A549 (cell line): ENCODE results near the gene CLASP1. TPM values are rescaled to one million over a fixed set of nuclear protein-coding genes. Genes with fewer than 3 reads are reported as not detected.

Source experiments
- ATAC-seq, 2 experiments: fragments of 200-7000 bp in 1 of 2; fragments of >200 bp in 1 of 2; cut with Nextera tagmentation in 1 of 2; cut with Tn5 transposase in 1 of 2; 3 replicates each; pipeline versions ENCODE4 v1.8.0 to v1.9.1; 2018 to 2020; ENCODE audit warnings: mild to moderate bottlenecking in 1 of 2, moderate library complexity in 1 of 2
- CTCF ChIA-PET: fragments of 300-600 bp; sonication (Branson Sonifier 250); formaldehyde crosslinking; extraction: SDS; loops from one replicate; lab custom pipeline; 2021; ENCODE audit warnings: antibody characterized with exemption, inconsistent platforms; lab: Yijun Ruan, JAX
- POLR2A ChIA-PET: fragments of 350-600 bp; formaldehyde crosslinking; extraction: SDS; loops from one replicate; lab custom pipeline; 2021; ENCODE audit warnings: antibody characterized with exemption, inconsistent platforms; lab: Yijun Ruan, JAX
- DNase-seq, 2 experiments: peaks; one replicate each; pipeline versions ENCODE4 v3.0.0 to v3.0.0-alpha.2; 2011 to 2016; ENCODE audit warnings: low read depth in 1 of 2, low spot score in 1 of 2
- FAIRE-seq: peaks from 2 replicates; lab custom pipeline; 2011; peaks lifted over from hg19 to GRCh38; lab: Jason Lieb, UNC
- H3K27ac ChIP-seq, 2 experiments: fragments of >200 bp; sonication (Bioruptor Twin); formaldehyde crosslinking; 3 replicates each; pipeline ENCODE4 v1.5.1; 2016 to 2017
- H3K4me1 ChIP-seq: fragments of >200 bp; sonication (Bioruptor Twin); formaldehyde crosslinking; 3 replicates; pipeline ENCODE4 v1.6.1; 2016
- H3K4me2 ChIP-seq: fragments of >200 bp; sonication (Bioruptor Twin); formaldehyde crosslinking; 3 replicates; pipeline ENCODE4 v1.6.1; 2016
- H3K4me3 ChIP-seq: fragments of >200 bp; sonication (Bioruptor Twin); formaldehyde crosslinking; 3 replicates; pipeline ENCODE4 v1.5.1; 2016
- H3K9me3 ChIP-seq: fragments of >200 bp; sonication (Bioruptor Twin); formaldehyde crosslinking; 3 replicates; pipeline ENCODE4 v1.6.1; 2016
- BCL3 ChIP-seq: fragments of >200 bp; sonication (Bioruptor Twin); formaldehyde crosslinking; IDR thresholded peaks from 3 replicates; pipeline ENCODE4 v1.6.1; 2016
- CBX2 ChIP-seq: fragments of 200-600 bp; sonication (generic); IDR thresholded peaks from 2 replicates; pipeline ENCODE4 v1.6.1; 2016; ENCODE audit warnings: low read depth, mild to moderate bottlenecking, borderline replicate concordance
- CHD4 ChIP-seq: fragments of 200-600 bp; sonication (generic); IDR thresholded peaks from 2 replicates; pipeline ENCODE4 v1.6.1; 2016; ENCODE audit warnings: antibody characterized with exemption, mild to moderate bottlenecking, borderline replicate concordance
- EHMT2 ChIP-seq: fragments of 200-600 bp; sonication (generic); IDR thresholded peaks from 2 replicates; pipeline ENCODE4 v1.6.1; 2016; ENCODE audit warnings: antibody characterized with exemption, low read depth, mild to moderate bottlenecking, moderate library complexity
- EP300 ChIP-seq, 2 experiments: fragments of >200 bp; sonication (Bioruptor Twin); formaldehyde crosslinking; IDR thresholded peaks; 2 replicates in 1 of 2; 3 replicates in 1 of 2; pipeline ENCODE4 v1.6.1; 2016 to 2017
- ESRRA ChIP-seq: fragments of 150-350 bp; IDR thresholded peaks from 2 replicates; pipeline ENCODE4 v1.6.1; 2014; ENCODE audit warnings: mild to moderate bottlenecking, low read length, borderline replicate concordance
- FOSB ChIP-seq: fragments of 250-450 bp; sonication (Bioruptor Pico); IDR thresholded peaks from 2 replicates; pipeline ENCODE4 v1.5.0; 2020; ENCODE audit warnings: mild to moderate bottlenecking, moderate library complexity
- HES2 ChIP-seq: fragments of >200 bp; sonication (Bioruptor Twin); formaldehyde crosslinking; IDR thresholded peaks from 2 replicates; pipeline ENCODE4 v1.6.1; 2016
- KDM1A ChIP-seq: fragments of 200-600 bp; sonication (generic); IDR thresholded peaks from 2 replicates; pipeline ENCODE4 v1.6.1; 2016; ENCODE audit warnings: low read depth, mild to moderate bottlenecking
- MAZ ChIP-seq: fragments of 150-350 bp; IDR thresholded peaks from 2 replicates; pipeline ENCODE4 v1.6.1; 2014; ENCODE audit warnings: antibody characterized with exemption, low read depth, low read length, borderline replicate concordance
- NFE2L2 ChIP-seq: fragments of 150-350 bp; conservative IDR thresholded peaks from 2 replicates; pipeline ENCODE4 v1.6.1; 2014; ENCODE audit warnings: low read length
- NPAS2 ChIP-seq: fragments of 250-450 bp; sonication (Bioruptor Pico); IDR thresholded peaks from 2 replicates; pipeline ENCODE4 v1.8.0; 2022; ENCODE audit warnings: mild to moderate bottlenecking, moderate library complexity, borderline replicate concordance
- PHF8 ChIP-seq: fragments of 200-600 bp; sonication (generic); IDR thresholded peaks from 2 replicates; pipeline ENCODE4 v1.6.1; 2016; ENCODE audit warnings: low read depth, mild to moderate bottlenecking, antibody characterized with exemption, moderate library complexity, borderline replicate concordance
- RAD21 ChIP-seq, 2 experiments: fragments of >200 bp in 1 of 2; sonication (Bioruptor Twin) in 1 of 2; formaldehyde crosslinking in 1 of 2; IDR thresholded peaks in 1 of 2; conservative IDR thresholded peaks in 1 of 2; 2 replicates in 1 of 2; 3 replicates in 1 of 2; pipeline ENCODE4 v1.6.1; 2012 to 2018; ENCODE audit warnings: inconsistent platforms in 1 of 2
- RCOR1 ChIP-seq: fragments of 150-350 bp; IDR thresholded peaks from 2 replicates; pipeline ENCODE4 v1.6.1; 2014; ENCODE audit warnings: antibody characterized with exemption, low read length, low read depth
- RFX5 ChIP-seq: fragments of 450-650 bp; IDR thresholded peaks from 2 replicates; pipeline ENCODE4 v1.7.1; 2014; ENCODE audit warnings: antibody characterized with exemption, mild to moderate bottlenecking, moderate library complexity
- SREBF2 ChIP-seq: fragments of 450-650 bp; IDR thresholded peaks from 2 replicates; pipeline ENCODE4 v1.6.1; 2014; ENCODE audit warnings: mild to moderate bottlenecking, moderate library complexity
- ZC3H11A ChIP-seq: fragments of 450-650 bp; IDR thresholded peaks from 2 replicates; pipeline ENCODE4 v1.6.1; 2014; ENCODE audit warnings: antibody characterized with exemption, mild to moderate bottlenecking
- ZNF302 ChIP-seq: fragments of 250-450 bp; sonication (Bioruptor Pico); IDR thresholded peaks from 2 replicates; pipeline ENCODE4 v1.9.0; 2021; ENCODE audit warnings: inconsistent platforms, mild to moderate bottlenecking, moderate library complexity
- WGBS: methylation state at CpG from one replicate; pipeline ENCODE4 v1.1.6; 2017; ENCODE audit errors: missing lambda C conversion rate; 5-methylcytosine and 5-hydroxymethylcytosine counted together
- polyA plus RNA-seq, 4 experiments: library from polyadenylated mRNA; depleted of rRNA in 3 of 4; stranded (reverse); fragments of >200 nt; fragmentation: RNase III in 1 of 4; extraction: RNeasy Plus Mini Kit Qiagen cat#74134 plus additional on column Dnase treatment in 1 of 4; gene quantifications; 2 replicates in 3 of 4; 3 replicates in 1 of 4; pipeline ENCODE4 v1.2.3, GENCODE V29; 2011 to 2017
- TF ChIP-seq, protein P1 (sequence below): fragments of 250-450 bp; sonication (Bioruptor Pico); IDR thresholded peaks from 2 replicates; pipeline ENCODE4 v1.5.0; 2021; ENCODE audit warnings: mild to moderate bottlenecking, moderate library complexity, borderline replicate concordance

Gene CLASP1
- polyA plus RNA-seq, 2 of the 4 experiments (the other 2 are of a cell fraction): 11.7 to 15.8 TPM

- Histone ChIP-seq H3K4me2 (no peak overlapping the region), H3K9me3 (no peaks in the 10 kb centered on the region), H3K4me1 (peaks cover 2% of the 10 kb centered on the region; the same call in 1 of the 3 replicates), H3K4me3 (no peak overlapping the region), H3K27ac (no peak overlapping the region)
- ChIA-PET CTCF (interaction anchor here (0.7 to 2.1 kb wide), 3 partner anchors 15 to 254 kb away, joined by 3 to 7 read pairs (median 3); no protein-coding TSS in a partner anchor), POLR2A (no interaction called here)
- whole genome bisulfite sequencing: 73% methylated on average over 4 of the region's 4 CpGs
- no peak for TF ChIP-seq PHF8
- FAIRE-seq: no peak
- DNase-seq: peak; percentile 7 to 27
- peak; percentile 82 to 90 for ATAC-seq
Measured at GRCh38 chr2:121382744-121383143, 266.5 kb downstream of the CLASP1 start.

DNA sequence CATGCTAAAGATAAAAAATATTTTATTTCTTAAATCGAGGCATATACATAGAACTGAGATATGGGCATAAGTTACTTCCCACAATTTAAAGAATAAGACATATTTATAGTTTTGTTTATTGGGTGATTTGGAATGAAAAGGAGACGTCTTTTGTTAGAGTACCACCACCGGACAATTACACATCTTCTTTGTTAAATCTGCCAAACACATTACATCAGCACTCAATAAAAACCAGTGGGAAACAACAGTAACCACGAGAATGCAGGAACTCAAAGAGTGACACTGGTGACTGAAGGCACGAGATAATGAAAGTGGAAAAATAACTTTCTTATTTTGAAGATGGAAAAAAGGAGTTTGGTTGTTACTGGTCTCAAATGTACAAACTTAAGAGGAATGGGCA is 271.6 kb downstream of the CLASP1 start:
- H3K27ac ChIP-seq: no peak overlapping the region
- TF ChIP-seq CHD4 (no peak), HES2 (no peak)
- ATAC-seq (no peak), FAIRE-seq (no peak), DNase-seq (no peak)
- H3K9me3 ChIP-seq: no peaks in the 10 kb centered on the region
- no peak overlapping the region for H3K4me3 ChIP-seq
- ChIA-PET CTCF (interaction anchor here (1.7 kb wide), 1 partner anchor 22 kb away, joined by 6 read pairs; no protein-coding TSS in a partner anchor), POLR2A (no interaction called here)
- WGBS: 72% methylated on average over 5 of the region's 5 CpGs
- no peaks in the 10 kb centered on the region for H3K4me1 ChIP-seq
- no peak overlapping the region for H3K4me2 ChIP-seq

DNA sequence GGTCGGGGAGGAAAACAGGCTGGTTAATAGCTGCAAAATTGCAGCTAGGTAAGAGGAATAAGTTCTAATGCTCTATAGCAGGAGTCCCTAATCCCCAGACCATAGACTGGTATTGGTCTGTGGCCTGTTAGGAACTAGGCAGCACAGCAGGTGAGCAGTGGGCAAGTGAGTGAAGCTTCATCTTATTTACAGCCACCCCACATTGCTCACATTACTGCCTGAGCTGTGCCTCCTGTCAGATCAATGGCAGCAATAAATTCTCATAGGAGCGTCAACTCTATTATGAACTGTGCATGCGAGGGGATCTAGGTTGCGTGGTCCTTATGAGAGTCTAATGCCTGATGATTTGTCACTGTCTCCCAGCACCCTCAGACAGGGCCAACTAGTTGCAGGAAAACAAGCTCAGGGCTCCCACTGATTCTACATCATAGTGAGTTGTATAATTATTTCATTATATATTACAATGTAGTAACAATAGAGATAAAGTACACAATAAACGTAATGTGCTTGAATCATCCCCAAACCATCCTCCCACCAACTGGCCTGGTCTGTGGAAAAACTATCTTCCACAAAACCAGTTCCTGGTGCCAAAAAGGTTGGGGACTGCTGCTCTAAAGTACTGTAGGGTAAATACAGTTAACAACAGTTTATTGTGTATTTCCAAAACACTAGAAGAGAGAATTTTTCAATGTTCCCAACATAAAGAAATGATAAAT is 272.6 kb downstream of the CLASP1 start:
- FAIRE-seq: no peak

More for the DNA sequence above, 272.6 kb downstream of the CLASP1 start:
- ATAC-seq (no peak), DNase-seq (no peak)
- Histone ChIP-seq H3K4me3 (no peak overlapping the region), H3K4me1 (no peaks in the 10 kb centered on the region), H3K9me3 (no peaks in the 10 kb centered on the region), H3K4me2 (no peak overlapping the region), H3K27ac (no peak overlapping the region)
- CTCF ChIA-PET: interaction anchor here (1.6 to 1.7 kb wide), 2 partner anchors 21 to 281 kb away, joined by 3 to 6 read pairs; no protein-coding TSS in a partner anchor
- no peak for TF ChIP-seq SREBF2
- TF ChIP-seq, protein P1, sequence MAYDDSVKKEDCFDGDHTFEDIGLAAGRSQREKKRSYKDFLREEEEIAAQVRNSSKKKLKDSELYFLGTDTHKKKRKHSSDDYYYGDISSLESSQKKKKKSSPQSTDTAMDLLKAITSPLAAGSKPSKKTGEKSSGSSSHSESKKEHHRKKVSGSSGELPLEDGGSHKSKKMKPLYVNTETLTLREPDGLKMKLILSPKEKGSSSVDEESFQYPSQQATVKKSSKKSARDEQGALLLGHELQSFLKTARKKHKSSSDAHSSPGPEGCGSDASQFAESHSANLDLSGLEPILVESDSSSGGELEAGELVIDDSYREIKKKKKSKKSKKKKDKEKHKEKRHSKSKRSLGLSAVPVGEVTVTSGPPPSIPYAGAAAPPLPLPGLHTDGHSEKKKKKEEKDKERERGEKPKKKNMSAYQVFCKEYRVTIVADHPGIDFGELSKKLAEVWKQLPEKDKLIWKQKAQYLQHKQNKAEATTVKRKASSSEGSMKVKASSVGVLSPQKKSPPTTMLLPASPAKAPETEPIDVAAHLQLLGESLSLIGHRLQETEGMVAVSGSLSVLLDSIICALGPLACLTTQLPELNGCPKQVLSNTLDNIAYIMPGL (CRISPR knock-in tag): no peak
- TF ChIP-seq HES2: no peak
- TF ChIP-seq RFX5: no peak
- TF ChIP-seq NPAS2 (CRISPR knock-in tag): no peak
- TF ChIP-seq FOSB (CRISPR knock-in tag): no peak
- no peak for TF ChIP-seq RAD21 (conservative IDR thresholded peaks at IDR 0.05 in 1 of 2, IDR thresholded peaks at IDR 0.05 in 1 of 2)
- no peak for TF ChIP-seq EP300 (IDR thresholded peaks at IDR 0.05)
- TF ChIP-seq CBX2: no peak
- no peak for TF ChIP-seq NFE2L2
- no peak for TF ChIP-seq EHMT2
- no peak for TF ChIP-seq MAZ
- TF ChIP-seq ZNF302 (CRISPR knock-in tag): no peak
- TF ChIP-seq ESRRA: no peak
- no peak for TF ChIP-seq ZC3H11A
- TF ChIP-seq RCOR1: no peak
- TF ChIP-seq BCL3: no peak
- no peak for TF ChIP-seq KDM1A
- 95% methylated on average over 4 of the region's 5 CpGs for WGBS
- POLR2A ChIA-PET: interaction anchor here (0.6 kb wide), 1 partner anchor 21 kb away, joined by 5 read pairs; no protein-coding TSS in a partner anchor
